Prostate gland (tissue), 2 donors: ENCODE results near the gene COA7. TPM values are rescaled to one million over a fixed set of nuclear protein-coding genes. Genes with fewer than 3 reads are reported as not detected.
"Not testable (repeated sequence)": the region's sequence is repeated elsewhere in the genome, so short reads cannot be mapped to it uniquely, and the experiment has no call there.

Experiments
- DNase-seq: peaks from one replicate; pipeline ENCODE4 v3.0.0-alpha.2; 2019; ENCODE audit warnings: low spot score
- H3K27ac ChIP-seq, 2 donors: fragments of 200-600 bp; sonication (generic); 2 replicates each; pipeline ENCODE4 v1.5.1; 2017 to 2019
- H3K27me3 ChIP-seq: fragments of 200-600 bp; sonication (generic); replicated peaks from 2 replicates; pipeline ENCODE4 v1.5.1; 2019; ENCODE audit not compliant: insufficient read depth
- H3K36me3 ChIP-seq, 2 donors: fragments of 200-600 bp; sonication (generic); 1 replicate in 1 of 2; 2 replicates in 1 of 2; pipeline versions ENCODE4 v1.5.1 to v1.8.1; 2017 to 2019
- H3K4me1 ChIP-seq: fragments of 200-600 bp; sonication (generic); replicated peaks from 2 replicates; pipeline ENCODE4 v1.5.1; 2019
- H3K4me3 ChIP-seq, 2 donors: fragments of 200-600 bp; sonication (generic); 2 replicates each; pipeline ENCODE4 v1.5.1; 2017 to 2019
- H3K9me3 ChIP-seq: fragments of 200-600 bp; sonication (generic); 2 replicates; pipeline ENCODE4 v1.5.1; 2017
- CTCF ChIP-seq, 4 experiments: fragments of 200-600 bp in 2 of 4; fragments of 450-650 bp in 2 of 4; sonication (generic) in 2 of 4; IDR thresholded peaks; 1 replicate in 3 of 4; 2 replicates in 1 of 4; pipeline ENCODE4 v1.5.1; 2016 to 2019; ENCODE audit warnings: antibody characterized with exemption in 4 of 4, mild to moderate bottlenecking in 2 of 4, moderate library complexity in 2 of 4
- POLR2A ChIP-seq: fragments of 450-650 bp; IDR thresholded peaks from one replicate; pipeline ENCODE4 v1.6.1; 2016; ENCODE audit warnings: antibody characterized with exemption, mild to moderate bottlenecking
- POLR2AphosphoS5 ChIP-seq: sonication (generic); formaldehyde crosslinking; IDR thresholded peaks from one replicate; pipeline ENCODE4 v1.6.1; 2017; ENCODE audit warnings: antibody characterized with exemption
- WGBS: methylation state at CpG from one replicate; pipeline ENCODE4 v1.1.5; 2018; 5-methylcytosine and 5-hydroxymethylcytosine counted together
- intact Hi-C: fragments of 100-400 bp; cut with DNase I; formaldehyde crosslinking; loops from one replicate; pipeline ENCODE4 v1.14.2; 2022
- total RNA-seq, 2 donors: library from RNA; depleted of rRNA; stranded (reverse); fragments of >200 nt; gene quantifications; one replicate each; pipeline ENCODE4 v1.1.0, GENCODE V29; 2016

Gene COA7
- total RNA-seq, 2 donors from 2014 or later, result 4.4 to 9.1 TPM

DNA sequence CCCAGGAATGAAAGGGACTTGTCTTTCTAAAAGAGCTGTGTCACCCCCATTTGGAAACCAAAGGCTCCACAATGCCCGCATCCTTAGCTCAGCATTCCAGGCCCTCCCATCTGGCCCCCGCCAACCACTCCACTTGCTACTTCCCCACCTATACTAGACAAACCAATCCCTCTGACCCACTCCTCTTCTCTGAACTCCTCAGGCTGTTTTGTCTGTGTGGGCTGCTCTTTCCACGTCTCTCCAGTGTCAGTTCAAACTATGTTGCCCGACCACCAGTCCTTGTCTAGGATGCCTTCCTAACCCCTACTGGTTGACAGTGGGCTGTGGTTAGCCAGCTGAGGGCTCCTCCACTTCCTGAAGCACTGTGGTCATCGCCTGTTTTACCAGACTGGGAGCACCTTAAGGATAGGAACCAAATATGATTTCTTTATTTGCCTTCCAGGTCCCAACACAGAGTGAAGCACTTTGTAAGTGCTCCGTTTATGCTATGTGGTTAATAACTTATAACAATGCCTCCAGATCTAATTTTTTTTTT is 8.1 kb upstream of the COA7 start:
- H3K4me3 ChIP-seq, result no peak overlapping the region
- 87% methylated on average over 5 of the region's 6 CpGs for WGBS
- no peak overlapping the region for H3K27ac ChIP-seq
- H3K36me3 ChIP-seq, result no peaks in the 10 kb centered on the region
- intact Hi-C loops, result no loop called here
- no peak for DNase-seq
- H3K4me1 ChIP-seq, result no peaks in the 10 kb centered on the region
- no peak for TF ChIP-seq CTCF (IDR thresholded peaks at IDR 0.05)
- no peak for TF ChIP-seq POLR2AphosphoS5
- no peak for TF ChIP-seq POLR2A
- H3K9me3 ChIP-seq, result no peaks in the 10 kb centered on the region
- H3K27me3 ChIP-seq, result no peaks in the 10 kb centered on the region

DNA sequence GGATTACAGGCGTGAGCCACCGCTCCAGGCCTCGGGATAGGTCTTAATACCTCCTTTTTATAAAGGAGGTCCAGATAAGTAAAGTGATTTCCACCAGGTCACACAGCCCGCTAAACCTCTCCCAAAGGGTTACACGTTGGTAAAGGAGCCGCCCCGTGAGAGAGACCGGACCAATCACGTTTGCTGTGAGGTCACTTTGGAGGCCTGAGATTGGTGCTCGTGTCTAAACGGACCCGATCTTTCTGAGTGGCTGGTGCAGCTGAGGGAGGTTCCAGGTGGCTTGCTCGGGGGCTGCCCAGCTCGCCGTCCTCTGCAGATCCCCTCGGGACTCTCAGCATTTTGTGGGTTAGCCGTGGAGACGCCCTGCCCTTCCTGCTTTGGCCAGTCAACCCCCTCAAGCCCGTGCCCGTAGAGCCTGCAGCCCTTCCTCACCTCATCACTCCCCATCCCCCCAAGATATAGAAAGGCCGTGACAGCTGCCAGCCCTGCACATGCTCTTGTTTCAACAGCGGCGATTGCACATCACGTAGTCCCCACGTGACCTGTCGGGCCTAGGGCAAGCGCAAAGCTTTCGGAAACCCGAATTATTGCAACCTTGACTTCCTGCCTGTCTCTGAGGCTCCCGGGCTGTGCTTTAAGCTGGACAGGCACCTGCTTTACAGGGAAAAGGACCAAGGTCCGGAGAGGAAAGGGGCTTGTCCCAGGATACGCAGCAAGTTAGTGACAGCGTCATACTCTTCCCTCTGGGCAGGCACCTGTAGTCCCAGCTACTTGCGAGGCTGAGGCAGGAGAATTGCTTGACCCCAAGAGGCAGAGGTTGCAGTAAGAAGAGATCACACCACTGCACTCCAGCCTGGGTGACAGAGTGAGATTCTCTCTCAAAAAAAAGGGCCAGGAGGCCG is 5.0 kb upstream of the COA7 start:
- H3K9me3 ChIP-seq, result no peaks in the 10 kb centered on the region
- H3K27me3 ChIP-seq, result no peaks in the 10 kb centered on the region
- intact Hi-C loops, result loop anchor here (2.0 kb wide), 1 partner anchor 218 kb away; the partner anchor contains the start of gene ECHDC2
- H3K36me3 ChIP-seq, result no peaks in the 10 kb centered on the region
- no peaks in the 10 kb centered on the region for H3K4me1 ChIP-seq
- 7% methylated on average over 33 of the region's 35 CpGs for WGBS
- peak; percentile 86 for DNase-seq
- peak overlapping the region; percentile 77 to 81 for H3K27ac ChIP-seq
- TF ChIP-seq POLR2AphosphoS5 (peak; percentile 49), CTCF (IDR thresholded peaks at IDR 0.05) (no peak), POLR2A (peak; percentile 35)
- H3K4me3 ChIP-seq, result peak overlapping the region; percentile 46 to 53

DNA sequence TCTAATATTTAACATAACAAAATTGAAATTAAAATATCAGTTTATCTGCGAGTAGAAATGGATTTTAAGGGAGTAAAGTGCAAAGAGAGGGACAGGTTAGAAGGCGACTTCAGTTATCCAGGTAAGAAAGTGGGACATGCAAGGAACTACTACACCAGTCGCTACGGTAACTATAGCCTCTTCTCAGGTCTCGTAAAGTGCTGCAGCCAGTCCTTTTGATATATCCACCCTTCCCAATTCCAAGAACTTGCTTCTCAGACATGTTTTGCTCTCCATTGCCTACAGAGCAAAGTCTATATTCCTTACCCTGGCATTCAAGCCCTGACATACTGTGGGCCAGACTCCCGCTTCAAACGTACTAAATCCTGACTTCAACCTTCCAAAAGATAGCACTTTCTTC is 2.5 kb downstream of the COA7 start:
- 94% methylated on average over 7 of the region's 7 CpGs for WGBS
- DNase-seq, result no peak
- TF ChIP-seq POLR2AphosphoS5 (no peak), POLR2A (no peak), CTCF (IDR thresholded peaks at IDR 0.05) (no peak)
- Histone ChIP-seq H3K27me3 (no peaks in the 10 kb centered on the region), H3K4me3 (no peak overlapping the region), H3K4me1 (no peaks in the 10 kb centered on the region), H3K9me3 (no peaks in the 10 kb centered on the region), H3K27ac (no peak overlapping the region), H3K36me3 (peaks cover 0 to 3% of the 10 kb centered on the region in 2 donors)
- intact Hi-C loops, result no loop called here

- 91% methylated on average over 1 of the region's 1 CpG for WGBS
- intact Hi-C loops, result no loop called here
- no peaks in the 10 kb centered on the region for H3K4me1 ChIP-seq
Measured at GRCh38 chr1:52693843-52694242, 4.3 kb downstream of the COA7 start.

DNA sequence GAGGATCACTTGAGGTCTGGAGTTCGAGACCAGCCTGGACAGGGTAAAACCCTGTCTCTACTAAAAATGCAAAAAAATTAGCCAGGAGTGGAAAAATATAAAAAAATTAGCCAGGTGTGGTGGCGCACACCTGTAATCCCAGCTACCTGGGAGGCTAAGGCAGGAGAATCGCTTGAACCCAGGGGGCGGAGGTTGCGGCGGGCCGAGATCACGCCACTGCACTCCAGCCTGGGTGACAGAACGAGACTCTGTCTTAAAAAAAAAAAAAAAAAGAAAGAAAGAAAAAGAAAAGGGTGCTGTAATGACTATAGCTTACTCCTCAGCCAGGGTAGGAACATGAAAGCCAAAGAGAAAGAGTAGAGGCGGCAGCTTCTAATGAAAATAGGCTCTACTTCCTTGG is 4.8 kb downstream of the COA7 start:
- H3K27me3 ChIP-seq, intact Hi-C loops, H3K36me3 ChIP-seq, H3K27ac ChIP-seq, H3K4me1 ChIP-seq, DNase-seq, H3K4me3 ChIP-seq, H3K9me3 ChIP-seq: not testable (repeated sequence)
- WGBS, result 97% methylated on average over 10 of the region's 10 CpGs

More at GRCh38 chr1:52693843-52694242, 4.3 kb downstream of the COA7 start:
- Histone ChIP-seq H3K27me3 (no peaks in the 10 kb centered on the region), H3K9me3 (no peaks in the 10 kb centered on the region), H3K27ac (no peak overlapping the region), H3K4me3 (no peak overlapping the region), H3K36me3 (peaks cover 0 to 3% of the 10 kb centered on the region in 2 donors)
- TF ChIP-seq POLR2AphosphoS5 (no peak), POLR2A (no peak), CTCF (IDR thresholded peaks at IDR 0.05) (no peak)
- no peak for DNase-seq
